Transverse colon (tissue), 4 donors: ENCODE measurements around the gene ANAPC16. TPM values are rescaled to one million over a fixed set of nuclear protein-coding genes. Genes with fewer than 3 reads are reported as not detected.

Source experiments
- DNase-seq: peaks from one replicate; pipeline ENCODE4 v3.0.0-alpha.2; 2019
- H3K27ac ChIP-seq, 4 donors: fragments of 200-600 bp; sonication (generic); 2 replicates each; pipeline ENCODE4 v1.5.1; 2016 to 2018; ENCODE audit warnings: inconsistent platforms in 4 of 4
- H3K27me3 ChIP-seq: fragments of 200-600 bp; sonication (generic); 2 replicates; pipeline ENCODE4 v1.5.1; 2017; ENCODE audit warnings: inconsistent platforms
- H3K36me3 ChIP-seq, 4 donors: fragments of 200-600 bp; sonication (generic); 2 replicates each; pipeline ENCODE4 v1.5.1; 2017 to 2019; ENCODE audit warnings: inconsistent platforms in 4 of 4
- H3K4me1 ChIP-seq, 4 donors: fragments of 200-600 bp; sonication (generic); 2 replicates each; pipeline ENCODE4 v1.5.1; 2017 to 2020; ENCODE audit warnings: inconsistent platforms in 4 of 4
- H3K4me3 ChIP-seq, 4 donors: fragments of 200-600 bp; sonication (generic); 1 replicate in 1 of 4; 2 replicates in 3 of 4; pipeline versions ENCODE4 v1.5.1 to v1.6.1; 2017 to 2019; ENCODE audit warnings: inconsistent platforms in 4 of 4
- H3K9me3 ChIP-seq, 2 donors: fragments of 200-600 bp; sonication (generic); 2 replicates each; pipeline ENCODE4 v1.5.1; 2017 to 2019; ENCODE audit warnings: inconsistent platforms in 2 of 2
- CTCF ChIP-seq, 5 experiments: fragments of 200-600 bp in 3 of 5; fragments of 450-650 bp in 2 of 5; sonication (generic) in 3 of 5; IDR thresholded peaks; 1 replicate in 2 of 5; 2 replicates in 3 of 5; pipeline ENCODE4 v1.5.1; 2016 to 2017; ENCODE audit warnings: antibody characterized with exemption in 5 of 5, inconsistent platforms in 3 of 5, mild to moderate bottlenecking in 2 of 5, moderate library complexity in 1 of 5
- EP300 ChIP-seq: sonication (generic); formaldehyde crosslinking; IDR thresholded peaks from one replicate; pipeline ENCODE4 v1.6.1; 2017; ENCODE audit warnings: antibody characterized with exemption, low read depth
- POLR2A ChIP-seq: fragments of 450-650 bp; IDR thresholded peaks from one replicate; pipeline ENCODE4 v1.6.1; 2016; ENCODE audit warnings: antibody characterized with exemption, mild to moderate bottlenecking, moderate library complexity
- POLR2AphosphoS5 ChIP-seq, 3 donors: sonication (generic); formaldehyde crosslinking; IDR thresholded peaks; one replicate each; pipeline ENCODE4 v1.6.1; 2016; ENCODE audit warnings: antibody characterized with exemption in 3 of 3
- WGBS, 2 donors: methylation state at CpG; one replicate each; pipeline ENCODE4 v1.1.5; 2018; ENCODE audit warnings: low coverage in 1 of 2; 5-methylcytosine and 5-hydroxymethylcytosine counted together
- in situ Hi-C, 4 donors: fragments of 200-750 bp; cut with MboI; loops; one replicate each; pipeline versions ENCODE4 v1.15.0 to v1.15.1; 2017; ENCODE audit warnings: low sequenced_read_pairs in 3 of 4, low pct_ligation_motif_present in 1 of 4, low pct_unique_long_range_greater_than_20kb in 1 of 4
- intact Hi-C: fragments of 100-400 bp; cut with DNase I; formaldehyde crosslinking; loops from one replicate; pipeline ENCODE4 v1.15.1; 2023; ENCODE audit warnings: low total_unique reads
- total RNA-seq, 4 donors: library from RNA; depleted of rRNA; stranded (reverse); fragments of >200 nt; gene quantifications; one replicate each; pipeline ENCODE4 v1.1.0, GENCODE V29; 2016

The ANAPC16 gene
- total RNA-seq, 4 donors from 2014 or later: 57.6 to 77.4 (median 65.5) TPM

GRCh38 chr10:72270607-72271281 lies 54.9 kb downstream of the ANAPC16 start:
- no peak overlapping the region for H3K4me3 ChIP-seq
- H3K9me3 ChIP-seq: no peaks in the 10 kb centered on the region
- H3K4me1 ChIP-seq: peaks cover 7 to 22% (median 14%) of the 10 kb centered on the region in 4 donors
- no peak for TF ChIP-seq CTCF (IDR thresholded peaks at IDR 0.05)
- no peak for TF ChIP-seq EP300
- no peak for TF ChIP-seq POLR2A
- no peak for TF ChIP-seq POLR2AphosphoS5 (IDR thresholded peaks at IDR 0.05)
- in situ Hi-C loops: no loop called here
- H3K36me3 ChIP-seq: peaks cover 0 to 10% (median 3%) of the 10 kb centered on the region in 4 donors
- H3K27me3 ChIP-seq: no peaks in the 10 kb centered on the region
- intact Hi-C loops: loop anchor here (5.0 kb wide), 1 partner anchor 67 kb away; no protein-coding TSS in a partner anchor
- WGBS, 2 donors: 89 to 90% methylated on average over 3 to 5 of the region's 5 CpGs
- DNase-seq: no peak
- H3K27ac ChIP-seq: no peak overlapping the region

- in situ Hi-C loops (no loop called here), intact Hi-C loops (loop anchor here (5.0 kb wide), 1 partner anchor 64 kb away; no protein-coding TSS in a partner anchor)
- WGBS, 2 donors: 0 to 7% methylated on average over 1 to 26 of the region's 28 CpGs
Measured at GRCh38 chr10:72272689-72273409, 57.0 kb downstream of the ANAPC16 start.

GRCh38 chr10:72273410-72274212 lies 57.8 kb downstream of the ANAPC16 start, which contains the start of gene DDIT4:
Gene DDIT4 (plus strand): TSS chr10:72273924. CDS start chr10:72274217, 293 bp downstream.
- 0% methylated on average over 60 of the region's 67 CpGs; no CpG with 5 or more reads in 1 of the 2 donors for WGBS, 2 donors
- no peaks in the 10 kb centered on the region for H3K27me3 ChIP-seq
- in situ Hi-C loops (no loop called here), intact Hi-C loops (loop anchor here (2.0 to 5.0 kb wide), 2 partner anchors 53 to 64 kb away; no protein-coding TSS in a partner anchor)
- peak within 1 kb of the TSS; percentile 67 to 95 (median 85) for H3K4me3 ChIP-seq
- H3K4me1 ChIP-seq: peaks cover 9 to 45% (median 42%) of the 10 kb centered on the region in 4 donors
- peaks cover 0 to 11% (median 5%) of the 10 kb centered on the region in 4 donors for H3K36me3 ChIP-seq
- DNase-seq: peak; percentile 100
- H3K27ac ChIP-seq: peak within 1 kb of the TSS; percentile 96 to 97 (median 97)
- TF ChIP-seq CTCF (IDR thresholded peaks at IDR 0.05): no peak
- no peak for TF ChIP-seq EP300
- peak; percentile 100 for TF ChIP-seq POLR2A
- peak; percentile 100 for TF ChIP-seq POLR2AphosphoS5 (IDR thresholded peaks at IDR 0.05)
- H3K9me3 ChIP-seq: no peaks in the 10 kb centered on the region

More at GRCh38 chr10:72272689-72273409, 57.0 kb downstream of the ANAPC16 start:
- Histone ChIP-seq H3K27ac (peak overlapping the region; percentile 96 to 97 (median 97)), H3K4me3 (peak overlapping the region; percentile 49 to 88 (median 74)), H3K27me3 (no peaks in the 10 kb centered on the region), H3K4me1 (peaks cover 9 to 42% (median 34%) of the 10 kb centered on the region in 4 donors), H3K36me3 (peaks cover 0 to 11% (median 5%) of the 10 kb centered on the region in 4 donors), H3K9me3 (no peaks in the 10 kb centered on the region)
- peak; percentile 90 for DNase-seq
- TF ChIP-seq CTCF (IDR thresholded peaks at IDR 0.05) (peak in 1 of 5 experiments; percentile 7), POLR2AphosphoS5 (IDR thresholded peaks at IDR 0.05) (peak; percentile 70 to 82 (median 75)), EP300 (no peak), POLR2A (no peak)
